Fibroblast of villous mesenchyme (primary cell): ENCODE measurements around the gene SYVN1. TPM values are rescaled to one million over a fixed set of nuclear protein-coding genes. Genes with fewer than 3 reads are reported as not detected.

Experiments used
- DNase-seq: peaks from one replicate; pipeline ENCODE4 v3.0.0-alpha.2; 2010; ENCODE audit warnings: low read depth
- H3K4me3 ChIP-seq: 2 replicates; pipeline ENCODE4 v1.5.1; 2011; ENCODE audit warnings: low read depth, mild to moderate bottlenecking, low read length
- total RNA-seq: library from RNA; depleted of rRNA; stranded (reverse); fragments of >200 nt; gene quantifications from 2 replicates; pipeline ENCODE4 v1.2.3, GENCODE V29; 2012
- TF ChIP-seq, protein P1 (sequence below): IDR thresholded peaks from 2 replicates; pipeline ENCODE4 v1.5.1; 2012; ENCODE audit warnings: low read depth, mild to moderate bottlenecking, low read length; ENCODE audit not compliant: insufficient read depth

Gene SYVN1
- total RNA-seq, 1 donor = 13.0 TPM

- TF ChIP-seq, protein P1, sequence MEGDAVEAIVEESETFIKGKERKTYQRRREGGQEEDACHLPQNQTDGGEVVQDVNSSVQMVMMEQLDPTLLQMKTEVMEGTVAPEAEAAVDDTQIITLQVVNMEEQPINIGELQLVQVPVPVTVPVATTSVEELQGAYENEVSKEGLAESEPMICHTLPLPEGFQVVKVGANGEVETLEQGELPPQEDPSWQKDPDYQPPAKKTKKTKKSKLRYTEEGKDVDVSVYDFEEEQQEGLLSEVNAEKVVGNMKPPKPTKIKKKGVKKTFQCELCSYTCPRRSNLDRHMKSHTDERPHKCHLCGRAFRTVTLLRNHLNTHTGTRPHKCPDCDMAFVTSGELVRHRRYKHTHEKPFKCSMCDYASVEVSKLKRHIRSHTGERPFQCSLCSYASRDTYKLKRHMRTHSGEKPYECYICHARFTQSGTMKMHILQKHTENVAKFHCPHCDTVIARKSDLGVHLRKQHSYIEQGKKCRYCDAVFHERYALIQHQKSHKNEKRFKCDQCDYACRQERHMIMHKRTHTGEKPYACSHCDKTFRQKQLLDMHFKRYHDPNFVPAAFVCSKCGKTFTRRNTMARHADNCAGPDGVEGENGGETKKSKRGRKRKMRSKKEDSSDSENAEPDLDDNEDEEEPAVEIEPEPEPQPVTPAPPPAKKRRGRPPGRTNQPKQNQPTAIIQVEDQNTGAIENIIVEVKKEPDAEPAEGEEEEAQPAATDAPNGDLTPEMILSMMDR = no peak
- DNase-seq = no peak
- H3K4me3 ChIP-seq = no peak overlapping the region
Observed at GRCh38 chr11:65127473-65128181, 6.7 kb downstream of the SYVN1 start.

DNA sequence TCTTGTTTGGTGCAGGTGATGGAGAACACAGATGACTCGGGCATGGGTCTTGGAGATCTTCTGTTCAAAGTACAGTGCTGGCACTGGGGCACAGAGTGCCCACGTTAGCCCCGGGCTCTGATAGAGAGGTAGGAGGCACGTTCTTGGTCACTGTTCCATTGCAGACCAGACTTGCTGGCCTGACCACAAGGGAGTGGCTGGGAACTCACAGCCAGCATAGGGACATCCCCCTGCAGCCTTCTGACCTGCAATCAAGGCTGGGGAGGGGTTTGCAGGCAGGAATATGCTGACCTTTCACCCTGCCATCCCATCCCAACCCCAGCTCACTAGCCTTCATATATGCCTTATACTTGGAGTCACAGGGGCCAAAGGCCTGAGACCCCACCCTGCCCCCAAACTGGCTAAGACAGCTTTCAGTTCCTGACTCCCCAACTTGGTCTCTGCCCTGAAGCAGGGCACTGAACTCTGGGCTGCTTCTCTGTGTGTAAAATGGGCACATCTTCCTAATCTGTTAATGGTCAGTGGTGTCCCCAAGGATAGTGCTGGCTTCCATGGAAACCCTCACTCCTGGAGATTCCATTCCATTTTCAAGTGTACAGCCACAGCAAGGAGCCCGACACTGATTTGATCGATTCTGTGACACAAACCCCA is 7.6 kb downstream of the SYVN1 start:
- no peak overlapping the region for H3K4me3 ChIP-seq
- no peak for DNase-seq
- TF ChIP-seq, protein P1 = no peak

DNA sequence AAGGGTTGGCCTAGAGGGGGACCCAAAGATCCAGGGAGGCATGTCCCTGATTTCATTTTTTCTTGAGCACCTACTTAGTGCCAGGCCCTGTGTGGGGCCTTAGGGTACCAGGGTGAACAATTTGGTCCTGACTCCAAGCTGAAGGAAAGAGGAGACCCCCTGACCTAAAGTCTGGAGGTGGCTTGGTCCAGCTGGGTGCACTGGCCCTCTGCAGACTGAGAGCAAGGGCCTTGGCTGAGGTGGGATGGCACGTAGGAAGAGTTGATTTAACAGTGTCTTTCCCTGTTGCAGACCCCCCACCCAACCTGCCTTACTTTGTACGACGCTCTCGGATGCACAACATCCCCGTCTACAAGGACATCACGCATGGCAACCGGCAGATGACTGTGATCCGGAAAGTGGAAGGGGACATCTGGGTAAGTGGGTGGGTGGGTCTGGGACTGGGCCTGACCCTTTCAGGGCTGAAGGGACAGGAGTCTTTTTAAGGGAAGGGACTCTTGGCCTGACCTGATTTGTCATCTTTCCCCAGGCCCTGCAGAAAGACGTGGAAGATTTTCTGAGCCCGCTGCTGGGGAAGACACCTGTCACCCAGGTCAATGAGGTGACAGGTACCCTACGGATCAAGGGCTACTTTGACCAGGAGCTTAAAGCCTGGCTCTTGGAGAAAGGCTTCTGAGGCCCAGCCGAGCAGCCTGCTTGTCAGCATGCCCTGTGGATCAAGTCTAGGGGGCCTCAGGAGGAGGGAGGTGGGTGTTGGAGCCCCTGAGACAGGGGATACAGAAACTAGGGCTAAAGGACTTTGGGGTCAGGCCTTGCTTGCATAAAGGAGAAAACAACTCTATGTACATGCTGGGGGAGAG is 8.9 kb downstream of the SYVN1 start:
- H3K4me3 ChIP-seq = no peak overlapping the region

GRCh38 chr11:65124480-65125196 is 9.7 kb downstream of the SYVN1 start:
- no peak for DNase-seq
- TF ChIP-seq, protein P1 = no peak
- no peak overlapping the region for H3K4me3 ChIP-seq

More for the DNA sequence above, 8.9 kb downstream of the SYVN1 start:
- TF ChIP-seq, protein P1 = no peak
- no peak for DNase-seq

- H3K4me3 ChIP-seq = peak within 1 kb of the TSS; percentile 99
- DNase-seq = peak; percentile 97
- TF ChIP-seq, protein P1 = no peak
Observed at GRCh38 chr11:65121865-65122696, 12.2 kb downstream of the SYVN1 start, which contains the start of the genes FAU and MRPL49. FAU (minus strand) TSS chr11:65122134; CDS start chr11:65121813, 321 bp downstream. MRPL49 (plus strand) TSS chr11:65122321; CDS start chr11:65122347, 26 bp downstream.

- H3K4me3 ChIP-seq = peak overlapping the region; percentile 99
- TF ChIP-seq, protein P1 = no peak
- no peak for DNase-seq
Observed at GRCh38 chr11:65121447-65121864, 12.9 kb downstream of the SYVN1 start.
